MM.1S (cell line): ENCODE data around the gene ACTN1.

ENCODE experiments used
- DNase-seq: peaks from one replicate; pipeline ENCODE4 v3.0.0-alpha.2; 2015
- H2AFZ ChIP-seq: fragments of 300-600 bp; sonication (generic); 2 replicates; pipeline ENCODE4 v1.6.0; 2016; ENCODE audit warnings: antibody characterized with exemption, low read length
- H3F3A ChIP-seq: fragments of 300-600 bp; sonication (generic); 2 replicates; pipeline ENCODE4 v1.6.1; 2016; ENCODE audit warnings: mild to moderate bottlenecking, antibody characterized with exemption, low read length, moderate library complexity, mixed read lengths; ENCODE audit not compliant: insufficient read depth
- H3K27ac ChIP-seq: fragments of 300-600 bp; sonication (generic); 2 replicates; pipeline ENCODE4 v1.5.1; 2016; ENCODE audit warnings: mild to moderate bottlenecking, low read length
- H3K27me3 ChIP-seq: fragments of 300-600 bp; sonication (generic); replicated peaks from 2 replicates; pipeline ENCODE4 v1.6.0; 2016; ENCODE audit warnings: low read length; ENCODE audit not compliant: insufficient read depth
- H3K36me3 ChIP-seq: fragments of 300-600 bp; sonication (generic); replicated peaks from 2 replicates; pipeline ENCODE4 v1.6.1; 2016; ENCODE audit warnings: mild to moderate bottlenecking, low read length, mixed read lengths; ENCODE audit not compliant: insufficient read depth
- H3K4me1 ChIP-seq: fragments of 300-600 bp; sonication (generic); 2 replicates; pipeline ENCODE4 v1.6.1; 2016; ENCODE audit warnings: low read length, mixed read lengths
- H3K4me2 ChIP-seq: fragments of 300-600 bp; sonication (generic); 2 replicates; pipeline ENCODE4 v1.6.0; 2016; ENCODE audit warnings: low read depth, low read length
- H3K4me3 ChIP-seq: fragments of 300-600 bp; sonication (generic); 2 replicates; pipeline ENCODE4 v1.5.1; 2016; ENCODE audit warnings: low read length, mixed read lengths
- H3K79me2 ChIP-seq: fragments of 300-600 bp; sonication (generic); 2 replicates; pipeline ENCODE4 v1.6.1; 2016; ENCODE audit warnings: mixed run types, low read length, mixed read lengths
- H3K9ac ChIP-seq: fragments of 300-600 bp; sonication (generic); 2 replicates; pipeline ENCODE4 v1.6.1; 2016; ENCODE audit warnings: low read length, mixed read lengths
- H3K9me2 ChIP-seq: fragments of 300-600 bp; sonication (generic); replicated peaks from 2 replicates; pipeline ENCODE4 v1.6.1; 2016; ENCODE audit warnings: mild to moderate bottlenecking, low read length, mixed read lengths; ENCODE audit not compliant: insufficient read depth
- H3K9me3 ChIP-seq: fragments of 300-600 bp; sonication (generic); replicated peaks from 2 replicates; pipeline ENCODE4 v1.6.1; 2016; ENCODE audit warnings: mild to moderate bottlenecking, low read length, mixed read lengths; ENCODE audit not compliant: insufficient read depth
- H4K20me1 ChIP-seq: fragments of 300-600 bp; sonication (generic); 2 replicates; pipeline ENCODE4 v1.6.1; 2016; ENCODE audit warnings: mild to moderate bottlenecking, low read length, moderate library complexity, mixed read lengths; ENCODE audit not compliant: insufficient read depth
- CTCF ChIP-seq: fragments of 300-600 bp; sonication (generic); IDR thresholded peaks from 2 replicates; pipeline ENCODE4 v1.5.1; 2016; ENCODE audit warnings: antibody characterized with exemption, low read length, mixed read lengths
- EZH2 ChIP-seq: fragments of 300-600 bp; sonication (generic); optimal IDR thresholded peaks from 2 replicates; pipeline ENCODE3; 2017; ENCODE audit warnings: low read depth, mild to moderate bottlenecking, antibody characterized with exemption, low read length, mixed read lengths
- EZH2phosphoT487 ChIP-seq: fragments of 300-600 bp; sonication (generic); IDR thresholded peaks from 2 replicates; pipeline ENCODE4 v1.6.1; 2018; ENCODE audit warnings: antibody characterized with exemption, low read length

ACTN1 gene

GRCh38 chr14:68932686-68933085 is 46.4 kb downstream of the ACTN1 start:
- H4K20me1 ChIP-seq = no peaks in the 10 kb centered on the region
- no peaks in the 10 kb centered on the region for H3K9me3 ChIP-seq
- H3K4me1 ChIP-seq = no peaks in the 10 kb centered on the region
- H3K9me2 ChIP-seq = no peaks in the 10 kb centered on the region
- no peaks in the 10 kb centered on the region for H3K79me2 ChIP-seq
- no peak overlapping the region for H3K4me2 ChIP-seq
- no peak for DNase-seq
- TF ChIP-seq EZH2 = no peak
- TF ChIP-seq CTCF = no peak
- no peak for TF ChIP-seq EZH2phosphoT487
- H3K36me3 ChIP-seq = no peaks in the 10 kb centered on the region
- no peak overlapping the region for H3K4me3 ChIP-seq
- no peak overlapping the region for H3K9ac ChIP-seq
- H3K27me3 ChIP-seq = no peaks in the 10 kb centered on the region
- H3K27ac ChIP-seq = no peak overlapping the region
- H3F3A ChIP-seq = no peaks in the 10 kb centered on the region
- no peak overlapping the region for H2AFZ ChIP-seq

- no peak for DNase-seq
- no peaks in the 10 kb centered on the region for H3K36me3 ChIP-seq
- H3K9ac ChIP-seq = no peak overlapping the region
- H3K27me3 ChIP-seq = no peaks in the 10 kb centered on the region
- no peaks in the 10 kb centered on the region for H3K4me1 ChIP-seq
- H3K79me2 ChIP-seq = no peaks in the 10 kb centered on the region
- H3K4me3 ChIP-seq = no peak overlapping the region
- no peaks in the 10 kb centered on the region for H3K9me2 ChIP-seq
- no peaks in the 10 kb centered on the region for H4K20me1 ChIP-seq
- H3K9me3 ChIP-seq = no peaks in the 10 kb centered on the region
- no peaks in the 10 kb centered on the region for H3F3A ChIP-seq
- H3K4me2 ChIP-seq = no peak overlapping the region
- H2AFZ ChIP-seq = no peak overlapping the region
- TF ChIP-seq CTCF = no peak
- no peak for TF ChIP-seq EZH2
- no peak for TF ChIP-seq EZH2phosphoT487
- no peak overlapping the region for H3K27ac ChIP-seq
Measured at GRCh38 chr14:68932231-68932630, 46.9 kb downstream of the ACTN1 start.

- Histone ChIP-seq H3K36me3 (no peaks in the 10 kb centered on the region), H3K79me2 (no peaks in the 10 kb centered on the region), H4K20me1 (no peaks in the 10 kb centered on the region), H3K9me2 (no peaks in the 10 kb centered on the region), H3K4me3 (no peak overlapping the region), H3K9me3 (no peaks in the 10 kb centered on the region), H3K4me1 (no peaks in the 10 kb centered on the region), H2AFZ (no peak overlapping the region), H3F3A (no peaks in the 10 kb centered on the region), H3K27me3 (no peaks in the 10 kb centered on the region), H3K9ac (no peak overlapping the region), H3K27ac (no peak overlapping the region), H3K4me2 (no peak overlapping the region)
- DNase-seq = no peak
- TF ChIP-seq EZH2phosphoT487 (no peak), EZH2 (no peak), CTCF (no peak)
Measured at GRCh38 chr14:68931474-68932051, 47.5 kb downstream of the ACTN1 start.
